Ascending aorta (tissue), 2 donors: ENCODE data around the gene HINFP. TPM values are rescaled to one million over a fixed set of nuclear protein-coding genes. Genes with fewer than 3 reads are reported as not detected.
A peak's percentile ranks its signal among the peaks of the same experiment; 100 is the strongest.
"Not testable (repeated sequence)": the region's sequence is repeated elsewhere in the genome, so short reads cannot be mapped to it uniquely, and the experiment has no call there.

ENCODE experiments used
- DNase-seq, 2 donors: peaks; one replicate each; pipeline ENCODE4 v3.0.0-alpha.2; 2019; ENCODE audit warnings: low spot score in 2 of 2
- H3K27ac ChIP-seq, 2 donors: fragments of 200-600 bp; sonication (generic); one replicate each; pipeline ENCODE4 v1.5.1; 2016 to 2017; ENCODE audit warnings: mild to moderate bottlenecking in 1 of 2
- H3K27me3 ChIP-seq: fragments of 200-600 bp; sonication (generic); one replicate; pipeline ENCODE4 v1.5.1; 2017
- H3K36me3 ChIP-seq, 2 donors: fragments of 200-600 bp; sonication (generic); one replicate each; pipeline ENCODE4 v1.5.1; 2016
- H3K4me1 ChIP-seq, 2 donors: fragments of 200-600 bp; sonication (generic); one replicate each; pipeline ENCODE4 v1.5.1; 2016 to 2017; ENCODE audit warnings: mild to moderate bottlenecking in 1 of 2
- H3K4me3 ChIP-seq, 2 donors: fragments of 200-600 bp; sonication (generic); one replicate each; pipeline ENCODE4 v1.5.1; 2016 to 2017; ENCODE audit warnings: mild to moderate bottlenecking in 1 of 2
- H3K9me3 ChIP-seq, 2 donors: fragments of 200-600 bp; sonication (generic); one replicate each; pipeline ENCODE4 v1.5.1; 2016
- CTCF ChIP-seq, 3 experiments: fragments of 200-600 bp in 2 of 3; fragments of 450-650 bp in 1 of 3; sonication (generic) in 2 of 3; IDR thresholded peaks; one replicate each; pipeline ENCODE4 v1.5.1; 2016 to 2019; ENCODE audit warnings: antibody characterized with exemption in 3 of 3, mild to moderate bottlenecking in 1 of 3, moderate library complexity in 1 of 3
- intact Hi-C: fragments of 100-400 bp; cut with DNase I; formaldehyde crosslinking; loops from one replicate; pipeline ENCODE4 v1.15.1; 2023
- total RNA-seq: library from RNA; depleted of rRNA; stranded (reverse); fragments of >200 nt; gene quantifications from one replicate; pipeline ENCODE4 v1.1.0, GENCODE V29; 2016

HINFP gene
- total RNA-seq, 1 donor from 2014 or later, result 36.5 TPM

GRCh38 chr11:119101759-119102423 is 19.5 kb upstream of the HINFP start, which contains the start of gene DPAGT1:
Gene DPAGT1, minus strand, starts transcription at chr11:119101853. Its CDS starts 198 bp downstream, at chr11:119101655.
- Histone ChIP-seq H3K27ac (peak within 1 kb of the TSS; percentile 92), H3K4me3 (peak within 1 kb of the TSS; percentile 75 to 89), H3K27me3 (no peaks in the 10 kb centered on the region), H3K4me1 (peaks cover 20 to 25% of the 10 kb centered on the region in 2 donors), H3K9me3 (no peaks in the 10 kb centered on the region), H3K36me3 (peaks cover 15 to 19% of the 10 kb centered on the region in 2 donors)
- DNase-seq, result peak; percentile 70 to 97
- intact Hi-C loops, result loop anchor here (1.0 to 10.0 kb wide), 5 partner anchors 17 to 667 kb away; partner anchors contain the start of genes HINFP, HMBS, HYOU1 and KMT2A
- TF ChIP-seq CTCF (IDR thresholded peaks at IDR 0.05), result no peak

- DNase-seq, H3K27me3 ChIP-seq, H3K36me3 ChIP-seq, H3K9me3 ChIP-seq: not testable (repeated sequence)
- intact Hi-C loops, result loop anchor here (2.0 to 10.0 kb wide), 4 partner anchors 18 to 668 kb away; partner anchors contain the start of genes HMBS, HYOU1, KMT2A and MCAM
- Histone ChIP-seq H3K4me1 (peaks cover 20 to 27% of the 10 kb centered on the region in 2 donors), H3K27ac (peak overlapping the region; percentile 92), H3K4me3 (peak overlapping the region; percentile 33 to 89)
Observed at GRCh38 chr11:119103161-119103664, 18.2 kb upstream of the HINFP start.

- no peaks in the 10 kb centered on the region for H3K27me3 ChIP-seq
- peak overlapping the region in 1 of 2 donors; percentile 92 for H3K27ac ChIP-seq
- no peaks in the 10 kb centered on the region for H3K9me3 ChIP-seq
- intact Hi-C loops, result loop anchor here (2.0 to 10.0 kb wide), 4 partner anchors 19 to 669 kb away; partner anchors contain the start of genes HMBS, HYOU1, KMT2A and MCAM
- no peak for TF ChIP-seq CTCF (IDR thresholded peaks at IDR 0.05)
- H3K36me3 ChIP-seq, result peaks cover 0 to under 1% of the 10 kb centered on the region in 2 donors
- DNase-seq, result no peak
- peaks cover 20 to 32% of the 10 kb centered on the region in 2 donors for H3K4me1 ChIP-seq
- no peak overlapping the region for H3K4me3 ChIP-seq
Observed at GRCh38 chr11:119103793-119104192, 17.6 kb upstream of the HINFP start.

- peaks cover 9 to 25% of the 10 kb centered on the region in 2 donors for H3K4me1 ChIP-seq
- DNase-seq, result peak; percentile 83 to 96
Observed at GRCh38 chr11:119106564-119107537, 14.5 kb upstream of the HINFP start, which contains the start of gene C2CD2L. Gene C2CD2L, plus strand, starts transcription at chr11:119107344. Its CDS starts 398 bp downstream, at chr11:119107742.

More at GRCh38 chr11:119106564-119107537, 14.5 kb upstream of the HINFP start, which contains the start of gene C2CD2L:
- Histone ChIP-seq H3K36me3 (peaks cover 5 to 12% of the 10 kb centered on the region in 2 donors), H3K9me3 (no peaks in the 10 kb centered on the region), H3K27me3 (no peaks in the 10 kb centered on the region), H3K4me3 (peak within 1 kb of the TSS; percentile 74 to 95), H3K27ac (peak within 1 kb of the TSS; percentile 82 to 84)
- intact Hi-C loops, result loop anchor here (1.0 to 10.0 kb wide), 4 partner anchors 14 to 672 kb away; partner anchors contain the start of genes CBL, HINFP, KMT2A and NLRX1
- no peak for TF ChIP-seq CTCF (IDR thresholded peaks at IDR 0.05)
